ENCODE data around the gene CHRNA4.
A peak's percentile ranks its signal among the peaks of the same experiment; 100 is the strongest.
"Not testable (repeated sequence)": the region's sequence is repeated elsewhere in the genome, so short reads cannot be mapped to it uniquely, and the experiment has no call there.

Gene CHRNA4

GRCh38 chr20:63397155-63397843, 36.1 kb upstream of the CHRNA4 start:
- no peak for DNase-seq

- DNase-seq, result no peak
Measured at GRCh38 chr20:63396300-63396699, 35.2 kb upstream of the CHRNA4 start.

- DNase-seq, result no peak
Measured at GRCh38 chr20:63395723-63396122, 34.6 kb upstream of the CHRNA4 start.

- no peak for DNase-seq
Measured at GRCh38 chr20:63394920-63395455, 33.8 kb upstream of the CHRNA4 start.

GRCh38 chr20:63394069-63394919, 33.1 kb upstream of the CHRNA4 start:
- DNase-seq, result no peak

- no peak for DNase-seq
Measured at GRCh38 chr20:63393566-63393965, 32.4 kb upstream of the CHRNA4 start.

GRCh38 chr20:63392465-63393365, 31.6 kb upstream of the CHRNA4 start:
- no peak for DNase-seq

GRCh38 chr20:63387917-63388316, 26.8 kb upstream of the CHRNA4 start:
- no peak for DNase-seq

- no peak for DNase-seq
Measured at GRCh38 chr20:63387393-63387792, 26.2 kb upstream of the CHRNA4 start.

GRCh38 chr20:63386491-63386890, 25.3 kb upstream of the CHRNA4 start:
- no peak for DNase-seq

GRCh38 chr20:63385819-63386218, 24.7 kb upstream of the CHRNA4 start:
- no peak for DNase-seq

- no peak for DNase-seq
Measured at GRCh38 chr20:63384336-63384735, 23.2 kb upstream of the CHRNA4 start.

GRCh38 chr20:63383556-63383955, 22.4 kb upstream of the CHRNA4 start:
- no peak for DNase-seq

GRCh38 chr20:63382551-63383300, 21.6 kb upstream of the CHRNA4 start:
- no peak for DNase-seq

GRCh38 chr20:63381781-63382431, 20.8 kb upstream of the CHRNA4 start:
- peak; percentile 41 for DNase-seq

GRCh38 chr20:63380346-63380870, 19.3 kb upstream of the CHRNA4 start:
- DNase-seq, result no peak

GRCh38 chr20:63379872-63380271, 18.7 kb upstream of the CHRNA4 start:
- DNase-seq, result not testable (repeated sequence)

- DNase-seq, result no peak
Measured at GRCh38 chr20:63379296-63379695, 18.1 kb upstream of the CHRNA4 start.

- DNase-seq, result no peak
Measured at GRCh38 chr20:63378626-63379025, 17.5 kb upstream of the CHRNA4 start.

- DNase-seq, result no peak
Measured at GRCh38 chr20:63377951-63378381, 16.8 kb upstream of the CHRNA4 start.

- no peak for DNase-seq
Measured at GRCh38 chr20:63377256-63377941, 16.2 kb upstream of the CHRNA4 start.

All from activated CD4-positive, alpha-beta T cell treated with anti-CD3 and anti-CD28 coated beads, Interleukin-2, Interleukin-6, amounts not matched to agents 100 ng/mL and 50 ng/mL, durations not matched to agents 16 hours and 8 hours (primary cell).